ENCODE results near the gene NPR3. TPM values are rescaled to one million over a fixed set of nuclear protein-coding genes. Genes with fewer than 3 reads are reported as not detected.

Gene NPR3
- polyA plus RNA-seq, 1 donor (not counting 4 experiments of a cell fraction or from before 2014, with no cell fraction given), result 0.12 TPM

- TF ChIP-seq, protein P1, sequence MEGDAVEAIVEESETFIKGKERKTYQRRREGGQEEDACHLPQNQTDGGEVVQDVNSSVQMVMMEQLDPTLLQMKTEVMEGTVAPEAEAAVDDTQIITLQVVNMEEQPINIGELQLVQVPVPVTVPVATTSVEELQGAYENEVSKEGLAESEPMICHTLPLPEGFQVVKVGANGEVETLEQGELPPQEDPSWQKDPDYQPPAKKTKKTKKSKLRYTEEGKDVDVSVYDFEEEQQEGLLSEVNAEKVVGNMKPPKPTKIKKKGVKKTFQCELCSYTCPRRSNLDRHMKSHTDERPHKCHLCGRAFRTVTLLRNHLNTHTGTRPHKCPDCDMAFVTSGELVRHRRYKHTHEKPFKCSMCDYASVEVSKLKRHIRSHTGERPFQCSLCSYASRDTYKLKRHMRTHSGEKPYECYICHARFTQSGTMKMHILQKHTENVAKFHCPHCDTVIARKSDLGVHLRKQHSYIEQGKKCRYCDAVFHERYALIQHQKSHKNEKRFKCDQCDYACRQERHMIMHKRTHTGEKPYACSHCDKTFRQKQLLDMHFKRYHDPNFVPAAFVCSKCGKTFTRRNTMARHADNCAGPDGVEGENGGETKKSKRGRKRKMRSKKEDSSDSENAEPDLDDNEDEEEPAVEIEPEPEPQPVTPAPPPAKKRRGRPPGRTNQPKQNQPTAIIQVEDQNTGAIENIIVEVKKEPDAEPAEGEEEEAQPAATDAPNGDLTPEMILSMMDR (optimal IDR thresholded peaks at IDR 0.05 in 1 of 3, IDR thresholded peaks at IDR 0.05 in 1 of 3, conservative IDR thresholded peaks at IDR 0.05 in 1 of 3; ENCODE audit: extremely low read depth in 1 of 3, insufficient read depth in 2 of 3, low read length in 3 of 3), result no peak
- FAIRE-seq (no peak), DNase-seq (ENCODE audit: low read depth, low spot score) (no peak)
- H3K9me3 ChIP-seq (ENCODE audit: control insufficient read depth, low read depth, low read length), result no peaks in the 10 kb centered on the region
- dilution Hi-C loops (cut with MboI; ENCODE audit: extremely low pct_ligation_motif_present, low sequenced_read_pairs), result no loop called here
- no peaks in the 10 kb centered on the region for H4K20me1 ChIP-seq (ENCODE audit: control insufficient read depth, extremely low read depth, insufficient read depth, low read length)
- no peak overlapping the region for H2AFZ ChIP-seq (ENCODE audit: control insufficient read depth, low read length)
- no peaks in the 10 kb centered on the region for H3K27me3 ChIP-seq (ENCODE audit: control insufficient read depth, extremely low read depth, insufficient read depth, low read length)
- H3K4me3 ChIP-seq (ENCODE audit: control insufficient read depth in 2 of 3, extremely low read depth in 1 of 3, insufficient read depth in 2 of 3, low read depth in 1 of 3, low read length in 3 of 3), result no peak overlapping the region
- no peaks in the 10 kb centered on the region for H3K9me1 ChIP-seq (ENCODE audit: control insufficient read depth, extremely low read depth, insufficient read depth, low read length)
- H3K4me1 ChIP-seq (ENCODE audit: control insufficient read depth, extremely low read depth, insufficient read depth, low read length), result no peaks in the 10 kb centered on the region
- H3K9ac ChIP-seq (ENCODE audit: control insufficient read depth, extremely low read depth, insufficient read depth, low read length), result no peak overlapping the region
- H3K4me2 ChIP-seq (ENCODE audit: control insufficient read depth, extremely low read depth, insufficient read depth, low read depth, low read length), result no peak overlapping the region
- H3K79me2 ChIP-seq (ENCODE audit: control insufficient read depth, insufficient read depth, low read length), result no peaks in the 10 kb centered on the region
- H3K27ac ChIP-seq (ENCODE audit: control insufficient read depth, insufficient read depth, low read length), result no peak overlapping the region
- H3K36me3 ChIP-seq (ENCODE audit: control insufficient read depth in 2 of 2, extremely low read depth in 1 of 2, insufficient read depth in 2 of 2, low read length in 2 of 2), result no peaks in the 10 kb centered on the region
These were observed 103.5 kb downstream of the NPR3 start for GRCh38 chr5:32814620-32815019.

DNA sequence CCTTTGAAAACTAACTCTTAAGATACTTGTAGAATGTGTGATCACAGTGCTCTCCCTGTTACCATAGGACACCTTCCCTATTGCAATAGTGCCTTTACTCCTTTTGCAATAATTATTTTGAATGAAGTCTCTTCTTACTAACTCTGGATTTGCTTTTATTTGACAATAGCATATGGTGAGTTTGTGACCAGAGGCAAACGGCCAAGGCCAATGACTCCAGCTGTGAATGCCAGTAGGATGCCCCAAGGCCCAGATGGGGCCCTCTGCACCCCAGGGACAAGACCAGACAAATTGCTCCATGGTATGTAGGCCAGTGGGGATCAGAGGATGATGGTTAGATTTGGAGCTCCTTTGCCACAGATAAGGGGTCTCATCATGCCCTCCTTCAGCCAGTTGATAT lies 116.9 kb downstream of the NPR3 start:
- peak overlapping the region in 1 of 3 experiments; percentile 25 for H3K4me3 ChIP-seq (ENCODE audit: control insufficient read depth in 2 of 3, extremely low read depth in 1 of 3, insufficient read depth in 2 of 3, low read depth in 1 of 3, low read length in 3 of 3)
- no peaks in the 10 kb centered on the region for H3K9me3 ChIP-seq (ENCODE audit: control insufficient read depth, low read depth, low read length)
- dilution Hi-C loops (cut with MboI; ENCODE audit: extremely low pct_ligation_motif_present, low sequenced_read_pairs), result no loop called here
- H3K36me3 ChIP-seq (ENCODE audit: control insufficient read depth in 2 of 2, extremely low read depth in 1 of 2, insufficient read depth in 2 of 2, low read length in 2 of 2), result no peaks in the 10 kb centered on the region
- H3K79me2 ChIP-seq (ENCODE audit: control insufficient read depth, insufficient read depth, low read length), result no peaks in the 10 kb centered on the region
- H3K4me1 ChIP-seq (ENCODE audit: control insufficient read depth, extremely low read depth, insufficient read depth, low read length), result peaks cover 10% of the 10 kb centered on the region
- peak overlapping the region; percentile 5 for H2AFZ ChIP-seq (ENCODE audit: control insufficient read depth, low read length)
- no peaks in the 10 kb centered on the region for H3K27me3 ChIP-seq (ENCODE audit: control insufficient read depth, extremely low read depth, insufficient read depth, low read length)
- peak overlapping the region; percentile 17 for H3K4me2 ChIP-seq (ENCODE audit: control insufficient read depth, extremely low read depth, insufficient read depth, low read depth, low read length)
- no peak for DNase-seq (ENCODE audit: low read depth, low spot score)
- H4K20me1 ChIP-seq (ENCODE audit: control insufficient read depth, extremely low read depth, insufficient read depth, low read length), result no peaks in the 10 kb centered on the region
- TF ChIP-seq EZH2 (IDR thresholded peaks at IDR 0.05; ENCODE audit: low read length), result no peak
- TF ChIP-seq, protein P1 (optimal IDR thresholded peaks at IDR 0.05 in 1 of 3, IDR thresholded peaks at IDR 0.05 in 1 of 3, conservative IDR thresholded peaks at IDR 0.05 in 1 of 3; ENCODE audit: extremely low read depth in 1 of 3, insufficient read depth in 2 of 3, low read length in 3 of 3), result no peak
- H3K9ac ChIP-seq (ENCODE audit: control insufficient read depth, extremely low read depth, insufficient read depth, low read length), result no peak overlapping the region
- H3K27ac ChIP-seq (ENCODE audit: control insufficient read depth, insufficient read depth, low read length), result no peak overlapping the region
- no peaks in the 10 kb centered on the region for H3K9me1 ChIP-seq (ENCODE audit: control insufficient read depth, extremely low read depth, insufficient read depth, low read length)
- FAIRE-seq, result no peak

Measured in keratinocyte (primary cell).